Liver (tissue), 9 donors: ENCODE results near the gene MAP3K3. TPM values are rescaled to one million over a fixed set of nuclear protein-coding genes. Genes with fewer than 3 reads are reported as not detected.

ENCODE experiments used
- DNase-seq: peaks from one replicate; pipeline ENCODE4 v3.0.0-alpha.2; 2017; ENCODE audit warnings: low spot score
- H3K27ac ChIP-seq, 2 donors: one replicate each; pipeline ENCODE4 v1.7.0; 2013; ENCODE audit warnings: inconsistent platforms in 2 of 2, low read length in 2 of 2, control low read depth in 1 of 2, low read depth in 1 of 2, mild to moderate bottlenecking in 1 of 2
- H3K27me3 ChIP-seq, 4 donors: one replicate each; pipeline versions ENCODE4 v1.6.1 to v1.7.0; 2013; ENCODE audit warnings: low read length in 3 of 4, inconsistent platforms in 1 of 4, mild to moderate bottlenecking in 1 of 4, moderate library complexity in 1 of 4; ENCODE audit not compliant: control insufficient read depth in 4 of 4, insufficient read depth in 4 of 4
- H3K36me3 ChIP-seq, 4 donors: one replicate each; pipeline versions ENCODE4 v1.6.1 to v1.7.0; 2013; ENCODE audit warnings: low read length in 3 of 4, mild to moderate bottlenecking in 3 of 4, low read depth in 1 of 4, moderate library complexity in 1 of 4; ENCODE audit not compliant: control insufficient read depth in 4 of 4, insufficient read depth in 3 of 4
- H3K4me1 ChIP-seq, 4 donors: one replicate each; pipeline versions ENCODE4 v1.6.1 to v1.7.0; 2013; ENCODE audit warnings: low read length in 3 of 4, mild to moderate bottlenecking in 3 of 4, moderate library complexity in 1 of 4; ENCODE audit not compliant: control insufficient read depth in 4 of 4, insufficient read depth in 4 of 4
- H3K4me3 ChIP-seq, 3 donors: one replicate each; pipeline versions ENCODE4 v1.6.1 to v1.7.0; 2013; ENCODE audit warnings: low read length in 3 of 3, control low read depth in 1 of 3, low read depth in 1 of 3, mild to moderate bottlenecking in 1 of 3
- H3K9ac ChIP-seq, 2 donors: one replicate each; pipeline ENCODE4 v1.7.0; 2013; ENCODE audit warnings: low read length in 2 of 2, mild to moderate bottlenecking in 2 of 2, moderate library complexity in 2 of 2, control low read depth in 1 of 2, low read depth in 1 of 2
- H3K9me3 ChIP-seq, 4 donors: one replicate each; pipeline versions ENCODE4 v1.6.1 to v1.7.0; 2013; ENCODE audit warnings: low read length in 3 of 4; ENCODE audit not compliant: control insufficient read depth in 4 of 4
- EGR1 ChIP-seq, 2 donors: IDR thresholded peaks; 2 replicates each; pipeline ENCODE4 v1.6.1; 2016 to 2018; ENCODE audit warnings: antibody characterized with exemption in 2 of 2, low read depth in 2 of 2
- FOXA1 ChIP-seq: IDR thresholded peaks from 2 replicates; pipeline ENCODE4 v1.6.1; 2016; ENCODE audit warnings: antibody characterized with exemption
- FOXA2 ChIP-seq: IDR thresholded peaks from 2 replicates; pipeline ENCODE4 v1.6.1; 2016; ENCODE audit warnings: antibody characterized with exemption
- GABPA ChIP-seq, 2 donors: IDR thresholded peaks in 1 of 2; conservative IDR thresholded peaks in 1 of 2; 2 replicates each; pipeline ENCODE4 v1.6.1; 2016; ENCODE audit warnings: antibody characterized with exemption in 2 of 2, mild to moderate bottlenecking in 1 of 2, moderate library complexity in 1 of 2
- HNF4A ChIP-seq, 2 donors: conservative IDR thresholded peaks; 2 replicates each; pipeline ENCODE4 v1.6.1; 2016; ENCODE audit warnings: antibody characterized with exemption in 2 of 2, mild to moderate bottlenecking in 2 of 2
- HNF4G ChIP-seq: IDR thresholded peaks from 2 replicates; pipeline ENCODE4 v1.6.1; 2016; ENCODE audit warnings: antibody characterized with exemption
- JUND ChIP-seq, 2 donors: IDR thresholded peaks; 2 replicates each; pipeline ENCODE4 v1.6.1; 2016; ENCODE audit warnings: antibody characterized with exemption in 2 of 2
- NR2F2 ChIP-seq: IDR thresholded peaks from 2 replicates; pipeline ENCODE4 v1.6.1; 2016; ENCODE audit warnings: antibody characterized with exemption
- RAD21 ChIP-seq, 2 donors: IDR thresholded peaks; 2 replicates each; pipeline ENCODE4 v1.6.1; 2016; ENCODE audit warnings: antibody characterized with exemption in 2 of 2, mild to moderate bottlenecking in 2 of 2
- RXRA ChIP-seq, 2 donors: IDR thresholded peaks; 2 replicates each; pipeline ENCODE4 v1.6.1; 2017 to 2018; ENCODE audit warnings: antibody characterized with exemption in 2 of 2, mild to moderate bottlenecking in 1 of 2
- SP1 ChIP-seq: IDR thresholded peaks from 2 replicates; pipeline ENCODE4 v1.6.1; 2018; ENCODE audit warnings: antibody characterized with exemption, mild to moderate bottlenecking
- TAF1 ChIP-seq: conservative IDR thresholded peaks from 2 replicates; pipeline ENCODE4 v1.6.1; 2016; ENCODE audit warnings: antibody characterized with exemption, mild to moderate bottlenecking
- YY1 ChIP-seq: IDR thresholded peaks from 2 replicates; pipeline ENCODE4 v1.6.1; 2016; ENCODE audit warnings: antibody characterized with exemption, mild to moderate bottlenecking
- WGBS: extraction: QIAGEN DNeasy Blood & Tissue Kit; methylation state at CpG from one replicate; pipeline ENCODE4 v1.1.7; 2013; 5-methylcytosine and 5-hydroxymethylcytosine counted together
- polyA plus RNA-seq, 2 donors: library from polyadenylated mRNA; stranded (reverse) in 1 of 2; unstranded in 1 of 2; fragments of 200-250 nt in 1 of 2; fragments of >200 nt in 1 of 2; fragmentation: Nextera tagmentation in 1 of 2; extraction: Ambion mirVana in 1 of 2; gene quantifications; one replicate each; pipeline versions ENCODE4 v1.2.1 to v1.2.3, GENCODE V29; 2013 to 2015
- total RNA-seq, 2 donors: library from RNA; depleted of rRNA; stranded (reverse); fragments of >200 nt; gene quantifications; one replicate each; pipeline ENCODE4 v1.2.3, GENCODE V29; 2014
- TF ChIP-seq, protein P1 (sequence below): IDR thresholded peaks from 2 replicates; pipeline ENCODE4 v1.6.1; 2016; ENCODE audit warnings: antibody characterized with exemption, mild to moderate bottlenecking
- TF ChIP-seq, protein P2 (sequence below): fragments of 150-350 bp; IDR thresholded peaks from 2 replicates; pipeline ENCODE4 v1.5.1; 2017; ENCODE audit warnings: improper control_type of control experiment, low read depth, low read length; ENCODE audit not compliant: missing input control
- TF ChIP-seq, protein P3 (sequence below): IDR thresholded peaks from 2 replicates; pipeline ENCODE4 v1.6.1; 2016; ENCODE audit warnings: antibody characterized with exemption
- TF ChIP-seq, protein P4 (sequence below): IDR thresholded peaks from 2 replicates; pipeline ENCODE4 v1.6.1; 2016; ENCODE audit warnings: antibody characterized with exemption
- TF ChIP-seq, protein P5 (sequence below): IDR thresholded peaks from 2 replicates; pipeline ENCODE4 v1.6.1; 2016; ENCODE audit warnings: antibody characterized with exemption
- donor health status: healthy.
- donor health status: healthy.
- donor health status: healthy.
- donor health status: healthy.
- donor health status: healthy.

MAP3K3 gene
- total and polyA plus RNA-seq, 4 donors, result 3.9 to 28.7 (median 11.0) TPM

DNA sequence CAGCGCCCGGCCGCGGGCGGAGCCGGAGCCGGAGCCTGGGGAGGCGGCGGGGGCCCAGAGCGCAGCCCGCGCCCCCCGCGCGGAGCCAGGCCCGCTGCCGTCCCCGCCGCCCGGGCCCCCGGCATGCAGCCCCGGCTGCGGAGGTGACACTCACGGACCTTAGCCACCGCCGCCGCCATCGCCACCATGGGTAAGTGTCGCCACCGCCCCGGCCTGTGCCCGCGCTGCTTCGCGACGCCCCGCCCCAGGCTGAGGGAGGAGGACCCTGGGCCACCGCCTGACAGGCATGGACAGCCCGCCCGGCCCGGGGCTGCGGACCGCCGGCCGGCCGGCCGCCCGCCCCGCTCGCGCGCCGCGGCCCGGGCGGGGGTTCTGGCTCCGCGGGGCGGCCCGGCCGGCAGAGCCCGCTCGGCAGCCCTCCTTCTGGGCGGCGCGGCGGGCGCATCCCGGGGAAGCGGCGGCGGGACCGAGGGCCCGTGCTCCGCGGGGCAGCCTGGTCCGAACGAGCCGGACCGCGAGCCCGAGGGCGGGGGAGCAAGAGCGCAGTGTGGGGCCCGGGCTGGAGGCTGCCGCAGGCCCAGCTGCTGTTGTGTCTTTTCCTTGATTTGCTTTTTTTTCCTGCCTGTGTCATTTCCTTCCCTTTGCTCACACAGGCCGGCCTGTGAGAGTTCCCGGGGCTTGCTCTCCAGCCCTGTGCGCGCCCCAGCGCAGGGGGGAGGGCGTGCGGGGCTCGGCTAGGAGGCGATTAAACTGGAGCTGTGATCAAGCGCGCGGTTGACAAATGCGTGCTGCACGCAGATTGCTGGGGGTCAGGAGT, 565 bp downstream of the MAP3K3 start:
- Histone ChIP-seq H3K36me3 (no peaks in the 10 kb centered on the region), H3K27me3 (no peaks in the 10 kb centered on the region), H3K9ac (peak overlapping the region; percentile 53 to 92), H3K4me1 (peaks cover 2 to 35% (median 16%) of the 10 kb centered on the region in 4 donors), H3K27ac (peak overlapping the region; percentile 59 to 86), H3K9me3 (no peaks in the 10 kb centered on the region), H3K4me3 (peak overlapping the region; percentile 56 to 98 (median 92))
- TF ChIP-seq, protein P1, sequence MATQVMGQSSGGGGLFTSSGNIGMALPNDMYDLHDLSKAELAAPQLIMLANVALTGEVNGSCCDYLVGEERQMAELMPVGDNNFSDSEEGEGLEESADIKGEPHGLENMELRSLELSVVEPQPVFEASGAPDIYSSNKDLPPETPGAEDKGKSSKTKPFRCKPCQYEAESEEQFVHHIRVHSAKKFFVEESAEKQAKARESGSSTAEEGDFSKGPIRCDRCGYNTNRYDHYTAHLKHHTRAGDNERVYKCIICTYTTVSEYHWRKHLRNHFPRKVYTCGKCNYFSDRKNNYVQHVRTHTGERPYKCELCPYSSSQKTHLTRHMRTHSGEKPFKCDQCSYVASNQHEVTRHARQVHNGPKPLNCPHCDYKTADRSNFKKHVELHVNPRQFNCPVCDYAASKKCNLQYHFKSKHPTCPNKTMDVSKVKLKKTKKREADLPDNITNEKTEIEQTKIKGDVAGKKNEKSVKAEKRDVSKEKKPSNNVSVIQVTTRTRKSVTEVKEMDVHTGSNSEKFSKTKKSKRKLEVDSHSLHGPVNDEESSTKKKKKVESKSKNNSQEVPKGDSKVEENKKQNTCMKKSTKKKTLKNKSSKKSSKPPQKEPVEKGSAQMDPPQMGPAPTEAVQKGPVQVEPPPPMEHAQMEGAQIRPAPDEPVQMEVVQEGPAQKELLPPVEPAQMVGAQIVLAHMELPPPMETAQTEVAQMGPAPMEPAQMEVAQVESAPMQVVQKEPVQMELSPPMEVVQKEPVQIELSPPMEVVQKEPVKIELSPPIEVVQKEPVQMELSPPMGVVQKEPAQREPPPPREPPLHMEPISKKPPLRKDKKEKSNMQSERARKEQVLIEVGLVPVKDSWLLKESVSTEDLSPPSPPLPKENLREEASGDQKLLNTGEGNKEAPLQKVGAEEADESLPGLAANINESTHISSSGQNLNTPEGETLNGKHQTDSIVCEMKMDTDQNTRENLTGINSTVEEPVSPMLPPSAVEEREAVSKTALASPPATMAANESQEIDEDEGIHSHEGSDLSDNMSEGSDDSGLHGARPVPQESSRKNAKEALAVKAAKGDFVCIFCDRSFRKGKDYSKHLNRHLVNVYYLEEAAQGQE, result peak; percentile 45
- TF ChIP-seq HNF4A (conservative IDR thresholded peaks at IDR 0.05) (no peak), JUND (IDR thresholded peaks at IDR 0.05) (no peak), RXRA (IDR thresholded peaks at IDR 0.05) (no peak), RAD21 (IDR thresholded peaks at IDR 0.05) (no peak)
- WGBS, result under 1% methylated on average over 100 of the region's 100 CpGs
- peak; percentile 71 for DNase-seq

DNA sequence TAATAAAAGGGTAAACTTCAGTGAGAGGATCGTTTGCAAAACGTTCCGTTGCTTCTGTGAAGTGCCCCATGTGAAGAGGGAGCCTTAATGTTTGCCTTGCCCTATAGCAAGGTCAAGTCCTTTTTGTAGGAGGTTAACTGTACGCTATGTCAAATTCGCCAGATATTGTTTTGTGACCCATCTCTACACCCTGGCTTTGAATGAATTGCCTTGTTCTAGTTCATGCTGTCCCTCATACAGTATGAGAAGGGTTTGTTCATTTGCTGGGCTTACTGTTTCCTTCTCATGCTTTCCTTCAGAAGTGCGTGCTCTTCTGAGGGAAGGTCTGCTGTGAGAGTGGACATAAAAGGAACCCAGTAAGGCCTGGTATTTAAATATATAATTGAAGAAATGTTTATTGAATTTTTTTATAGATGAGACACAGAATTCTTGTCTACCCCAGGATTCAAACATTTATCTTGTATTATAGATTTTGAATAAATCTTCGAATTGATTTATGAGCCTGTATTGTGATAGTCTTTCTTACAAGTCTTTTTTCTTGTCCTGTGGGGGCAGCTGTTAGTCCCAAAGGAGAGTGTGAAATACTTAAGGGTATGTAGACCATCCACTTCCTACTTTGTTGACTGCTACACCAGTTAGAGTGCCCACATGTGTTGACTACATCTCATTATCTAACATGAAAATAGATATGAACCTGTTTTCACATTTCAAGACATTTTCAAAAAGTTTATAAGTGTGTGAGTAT, 1.7 kb downstream of the MAP3K3 start:
- Histone ChIP-seq H3K9me3 (no peaks in the 10 kb centered on the region), H3K4me3 (peak overlapping the region in 2 of 3 donors; percentile 1 to 98), H3K4me1 (peaks cover 2 to 39% (median 16%) of the 10 kb centered on the region in 4 donors), H3K9ac (peak overlapping the region in 1 of 2 donors; percentile 92), H3K27me3 (no peaks in the 10 kb centered on the region), H3K27ac (no peak overlapping the region), H3K36me3 (no peaks in the 10 kb centered on the region)
- 54% methylated on average over 7 of the region's 7 CpGs for WGBS
- TF ChIP-seq, protein P2, sequence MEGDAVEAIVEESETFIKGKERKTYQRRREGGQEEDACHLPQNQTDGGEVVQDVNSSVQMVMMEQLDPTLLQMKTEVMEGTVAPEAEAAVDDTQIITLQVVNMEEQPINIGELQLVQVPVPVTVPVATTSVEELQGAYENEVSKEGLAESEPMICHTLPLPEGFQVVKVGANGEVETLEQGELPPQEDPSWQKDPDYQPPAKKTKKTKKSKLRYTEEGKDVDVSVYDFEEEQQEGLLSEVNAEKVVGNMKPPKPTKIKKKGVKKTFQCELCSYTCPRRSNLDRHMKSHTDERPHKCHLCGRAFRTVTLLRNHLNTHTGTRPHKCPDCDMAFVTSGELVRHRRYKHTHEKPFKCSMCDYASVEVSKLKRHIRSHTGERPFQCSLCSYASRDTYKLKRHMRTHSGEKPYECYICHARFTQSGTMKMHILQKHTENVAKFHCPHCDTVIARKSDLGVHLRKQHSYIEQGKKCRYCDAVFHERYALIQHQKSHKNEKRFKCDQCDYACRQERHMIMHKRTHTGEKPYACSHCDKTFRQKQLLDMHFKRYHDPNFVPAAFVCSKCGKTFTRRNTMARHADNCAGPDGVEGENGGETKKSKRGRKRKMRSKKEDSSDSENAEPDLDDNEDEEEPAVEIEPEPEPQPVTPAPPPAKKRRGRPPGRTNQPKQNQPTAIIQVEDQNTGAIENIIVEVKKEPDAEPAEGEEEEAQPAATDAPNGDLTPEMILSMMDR, result no peak
- TF ChIP-seq EGR1 (IDR thresholded peaks at IDR 0.05; ENCODE audit: low read depth in 2 of 2) (no peak), RAD21 (IDR thresholded peaks at IDR 0.05) (no peak), FOXA1 (no peak), GABPA (IDR thresholded peaks at IDR 0.05 in 1 of 2, conservative IDR thresholded peaks at IDR 0.05 in 1 of 2) (no peak), JUND (IDR thresholded peaks at IDR 0.05) (no peak), RXRA (IDR thresholded peaks at IDR 0.05) (no peak), HNF4G (no peak), SP1 (no peak), TAF1 (no peak), YY1 (no peak), FOXA2 (no peak), NR2F2 (no peak), HNF4A (conservative IDR thresholded peaks at IDR 0.05) (no peak)
- TF ChIP-seq, protein P3, sequence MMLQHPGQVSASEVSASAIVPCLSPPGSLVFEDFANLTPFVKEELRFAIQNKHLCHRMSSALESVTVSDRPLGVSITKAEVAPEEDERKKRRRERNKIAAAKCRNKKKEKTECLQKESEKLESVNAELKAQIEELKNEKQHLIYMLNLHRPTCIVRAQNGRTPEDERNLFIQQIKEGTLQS, result no peak
- TF ChIP-seq, protein P4, sequence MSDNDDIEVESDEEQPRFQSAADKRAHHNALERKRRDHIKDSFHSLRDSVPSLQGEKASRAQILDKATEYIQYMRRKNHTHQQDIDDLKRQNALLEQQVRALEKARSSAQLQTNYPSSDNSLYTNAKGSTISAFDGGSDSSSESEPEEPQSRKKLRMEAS, result no peak
- TF ChIP-seq, protein P1, result no peak
- TF ChIP-seq, protein P5, sequence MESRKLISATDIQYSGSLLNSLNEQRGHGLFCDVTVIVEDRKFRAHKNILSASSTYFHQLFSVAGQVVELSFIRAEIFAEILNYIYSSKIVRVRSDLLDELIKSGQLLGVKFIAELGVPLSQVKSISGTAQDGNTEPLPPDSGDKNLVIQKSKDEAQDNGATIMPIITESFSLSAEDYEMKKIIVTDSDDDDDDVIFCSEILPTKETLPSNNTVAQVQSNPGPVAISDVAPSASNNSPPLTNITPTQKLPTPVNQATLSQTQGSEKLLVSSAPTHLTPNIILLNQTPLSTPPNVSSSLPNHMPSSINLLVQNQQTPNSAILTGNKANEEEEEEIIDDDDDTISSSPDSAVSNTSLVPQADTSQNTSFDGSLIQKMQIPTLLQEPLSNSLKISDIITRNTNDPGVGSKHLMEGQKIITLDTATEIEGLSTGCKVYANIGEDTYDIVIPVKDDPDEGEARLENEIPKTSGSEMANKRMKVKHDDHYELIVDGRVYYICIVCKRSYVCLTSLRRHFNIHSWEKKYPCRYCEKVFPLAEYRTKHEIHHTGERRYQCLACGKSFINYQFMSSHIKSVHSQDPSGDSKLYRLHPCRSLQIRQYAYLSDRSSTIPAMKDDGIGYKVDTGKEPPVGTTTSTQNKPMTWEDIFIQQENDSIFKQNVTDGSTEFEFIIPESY, result no peak
- DNase-seq, result no peak
